Fibroblast of skin of right biceps (primary cell): ENCODE results near the gene TFCP2L1.
"Not testable (repeated sequence)": the region's sequence is repeated elsewhere in the genome, so short reads cannot be mapped to it uniquely, and the experiment has no call there.

Experiments
- DNase-seq: peaks from one replicate; pipeline ENCODE4 v3.0.0-alpha.2; 2013

TFCP2L1 gene

GRCh38 chr2:121294881-121295840 lies 10.2 kb upstream of the TFCP2L1 start:
- no peak for DNase-seq

GRCh38 chr2:121293450-121294325 lies 8.7 kb upstream of the TFCP2L1 start:
- DNase-seq, result no peak

GRCh38 chr2:121291251-121291580 lies 6.2 kb upstream of the TFCP2L1 start:
- DNase-seq, result no peak

DNA sequence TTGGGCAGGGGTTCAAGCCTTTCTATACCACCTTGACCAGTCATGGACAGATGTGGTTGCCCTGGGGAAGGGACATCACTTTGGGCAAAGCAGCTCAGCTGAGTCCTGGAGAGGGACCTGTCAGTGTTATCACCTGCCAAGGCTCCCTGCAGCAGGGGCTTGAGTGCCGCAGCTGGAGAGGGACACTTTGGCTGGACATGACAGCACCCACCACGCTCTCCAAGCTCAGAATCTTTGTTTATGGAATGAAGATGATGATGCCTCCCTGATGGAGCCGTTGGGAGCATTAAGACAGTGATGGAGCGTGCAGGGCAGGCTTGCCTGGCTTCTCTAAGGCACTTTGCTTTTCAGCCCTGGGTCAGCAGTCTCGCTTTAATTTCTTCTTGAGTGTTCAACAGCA lies 4.3 kb upstream of the TFCP2L1 start:
- DNase-seq, result no peak

GRCh38 chr2:121288454-121289231 lies 3.6 kb upstream of the TFCP2L1 start:
- no peak for DNase-seq

- DNase-seq, result no peak
Measured at GRCh38 chr2:121287956-121288355, 3.0 kb upstream of the TFCP2L1 start.

GRCh38 chr2:121287146-121287798 lies 2.3 kb upstream of the TFCP2L1 start:
- no peak for DNase-seq

- DNase-seq, result no peak
Measured at GRCh38 chr2:121286506-121286905, 1.5 kb upstream of the TFCP2L1 start.

- DNase-seq, result no peak
Measured at GRCh38 chr2:121285926-121286325, 924 bp upstream of the TFCP2L1 start.

DNA sequence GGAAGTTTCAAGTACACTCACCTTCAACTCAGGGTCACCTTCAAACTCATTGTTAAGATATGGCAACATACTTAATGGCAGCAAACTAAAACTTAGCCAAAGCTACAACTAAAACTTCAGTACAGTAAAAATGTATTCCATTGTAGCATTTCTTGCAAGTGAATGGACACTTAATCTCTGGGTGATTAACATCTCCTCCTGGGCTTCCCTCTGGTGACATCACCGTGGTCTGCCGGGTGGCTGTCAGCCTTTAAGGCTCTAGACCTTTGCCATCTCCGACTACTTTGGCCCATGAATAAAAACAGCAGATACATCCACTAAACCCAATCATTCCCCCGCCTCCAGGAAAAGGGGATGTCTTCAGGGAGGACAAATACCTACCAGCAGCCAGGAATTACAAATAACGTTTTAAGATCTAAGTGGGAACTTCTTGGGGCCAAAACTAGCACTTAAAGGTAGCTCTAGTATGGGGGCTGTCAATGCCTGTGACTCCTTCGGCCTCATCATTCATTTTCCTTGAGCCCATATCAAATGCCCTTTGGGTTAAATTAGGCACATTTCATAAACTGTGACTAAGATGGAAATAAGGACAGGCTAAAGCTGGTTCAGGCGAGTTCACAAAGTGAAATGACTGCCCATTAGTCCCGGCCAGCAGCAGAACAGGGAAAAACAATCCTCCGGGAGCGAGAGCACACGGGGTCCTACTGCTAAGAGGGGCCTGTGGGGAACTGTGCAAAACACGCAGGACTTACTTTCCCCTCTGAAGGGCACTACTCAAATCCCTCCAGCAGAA lies 1.1 kb downstream of the TFCP2L1 start:
- no peak for DNase-seq

DNA sequence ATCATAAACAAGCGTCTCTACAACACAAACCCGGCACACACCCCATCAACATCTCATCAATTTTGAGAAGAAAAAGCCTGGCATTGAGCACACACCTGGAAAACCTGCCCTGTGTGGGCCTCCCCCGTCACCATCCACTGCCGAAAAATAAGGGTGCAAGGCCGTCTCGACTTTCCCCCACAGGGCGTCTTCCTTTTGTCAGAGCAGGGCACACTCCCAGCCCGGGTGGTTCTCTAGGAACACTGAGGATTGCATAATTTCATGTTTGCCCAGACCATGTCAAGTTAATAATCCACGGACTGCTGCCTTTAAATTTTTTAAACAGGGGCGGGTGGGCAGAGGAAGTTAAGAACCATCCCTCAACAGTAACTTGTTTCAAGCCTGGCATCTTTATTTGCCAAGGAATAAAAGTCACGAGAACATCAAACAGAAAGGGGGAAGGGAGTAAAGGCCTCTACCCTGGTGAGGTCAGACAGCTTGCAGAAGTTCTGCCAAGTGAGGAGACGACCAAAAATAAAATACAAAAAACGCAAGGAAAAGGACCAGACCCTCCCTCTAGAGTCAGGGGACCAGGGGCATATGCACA lies 2.1 kb downstream of the TFCP2L1 start:
- DNase-seq, result no peak

DNA sequence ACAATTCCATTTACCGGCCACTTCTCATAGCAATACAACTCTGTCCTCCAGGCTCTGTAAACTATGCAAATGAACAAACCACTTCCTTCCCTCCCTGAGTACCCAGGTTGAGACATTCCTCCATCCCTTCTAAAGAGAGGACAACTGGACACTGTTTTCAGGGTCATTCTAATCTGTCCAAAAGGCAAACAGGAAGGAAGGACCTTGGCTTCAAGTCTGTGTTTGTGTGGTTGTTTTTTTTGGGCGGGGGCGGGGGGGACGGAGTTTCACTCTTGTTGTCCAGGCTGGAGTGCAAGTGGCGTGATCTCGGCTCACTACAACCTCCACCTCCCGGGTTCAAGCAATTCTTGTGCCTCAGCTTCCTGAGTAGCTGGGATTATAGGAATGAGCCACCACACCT lies 3.3 kb downstream of the TFCP2L1 start:
- DNase-seq, result no peak

DNA sequence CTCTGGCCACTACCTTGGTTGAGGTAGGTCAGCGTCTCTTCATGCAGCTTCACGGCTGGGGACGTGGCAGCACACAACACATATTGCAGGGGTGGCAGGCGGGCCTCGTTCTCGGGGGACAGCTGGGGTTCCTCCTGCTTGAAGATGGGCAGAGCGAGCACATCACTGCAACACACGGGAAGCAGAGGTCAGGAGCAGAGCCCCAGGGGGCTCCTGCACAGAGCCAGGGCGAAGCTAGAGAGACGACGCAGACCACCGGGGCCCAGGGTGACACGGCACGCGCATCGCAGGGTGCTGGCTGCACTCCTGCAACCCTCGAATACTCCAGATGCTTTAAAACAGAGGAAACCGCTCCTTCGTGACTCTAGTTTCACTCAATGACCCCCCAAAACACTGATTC lies 3.9 kb downstream of the TFCP2L1 start:
- no peak for DNase-seq

GRCh38 chr2:121279476-121280220 lies 5.4 kb downstream of the TFCP2L1 start:
- no peak for DNase-seq

- DNase-seq, result no peak
Measured at GRCh38 chr2:121276341-121276740, 8.7 kb downstream of the TFCP2L1 start.

DNA sequence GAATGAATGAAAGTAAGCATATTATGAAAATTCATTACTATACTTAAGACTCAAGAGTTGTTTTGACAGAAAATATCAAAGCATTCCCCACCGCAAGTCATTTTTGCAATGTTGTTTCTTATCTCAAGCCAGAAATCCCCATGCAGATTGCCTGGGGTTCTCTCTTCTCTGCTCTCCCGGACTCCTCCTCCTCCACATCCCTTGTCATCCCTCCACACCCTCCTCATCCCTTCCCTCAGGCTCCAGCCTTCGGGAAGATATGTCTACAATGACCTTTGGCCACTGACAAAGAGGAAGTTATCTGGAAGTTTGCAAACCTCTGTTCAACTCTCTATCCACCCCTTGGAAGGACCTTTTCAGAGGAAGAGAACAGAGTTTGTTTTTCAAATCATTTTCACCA lies 11.9 kb downstream of the TFCP2L1 start:
- no peak for DNase-seq

GRCh38 chr2:121272596-121272995 lies 12.4 kb downstream of the TFCP2L1 start:
- DNase-seq, result no peak

DNA sequence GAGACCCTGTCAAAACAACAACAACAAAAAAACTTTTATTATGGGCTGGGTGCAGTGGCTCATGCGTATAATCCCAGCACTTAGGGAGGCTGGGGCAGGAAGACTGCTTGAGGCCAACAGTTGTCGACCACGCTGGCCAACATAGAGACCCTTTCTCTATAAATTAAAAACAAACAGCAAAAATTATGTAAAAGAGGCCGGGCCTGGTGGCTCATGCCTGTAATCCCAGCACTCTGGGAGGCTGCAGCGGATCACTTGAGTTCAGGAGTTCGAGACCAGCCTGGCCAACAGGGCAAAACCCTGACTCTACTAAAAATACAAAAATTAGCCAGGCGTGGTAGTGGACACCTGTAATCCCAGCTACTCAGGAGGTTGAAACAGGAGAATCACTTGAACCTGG lies 15.6 kb downstream of the TFCP2L1 start:
- DNase-seq, result not testable (repeated sequence)

DNA sequence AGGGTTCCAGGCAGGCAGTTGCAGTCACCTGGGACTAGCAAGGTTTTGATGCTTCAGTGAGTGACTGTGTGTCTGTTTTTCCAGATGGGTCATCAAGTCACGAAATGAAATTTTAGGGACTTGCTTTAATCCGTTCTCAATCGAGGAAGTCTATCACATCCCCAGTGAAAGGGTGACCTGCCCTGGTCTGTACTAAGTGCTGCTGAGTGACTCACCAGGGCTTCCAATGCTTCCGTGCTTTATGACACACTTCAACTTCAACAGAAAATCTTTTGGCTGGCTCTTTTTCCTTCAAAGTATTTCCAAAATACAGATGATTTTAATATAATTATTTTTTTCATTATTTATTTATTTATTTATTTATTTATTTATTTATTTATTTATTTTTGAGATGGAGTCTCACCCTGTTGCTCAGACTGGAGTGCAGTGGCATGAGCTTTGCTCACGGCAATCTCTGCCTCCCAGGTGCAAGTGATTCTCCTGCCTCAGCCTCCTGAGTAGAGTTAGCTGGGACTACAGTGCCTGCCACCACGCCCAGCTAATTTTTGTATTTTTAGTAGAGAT lies 18.4 kb downstream of the TFCP2L1 start:
- no peak for DNase-seq
